ENCODE measurements around the gene KRTAP1-4.
"Not testable (repeated sequence)": the region's sequence is repeated elsewhere in the genome, so short reads cannot be mapped to it uniquely, and the experiment has no call there.

Gene KRTAP1-4

GRCh38 chr17:41029633-41030245 is at the start of gene KRTAP1-4:
KRTAP1-4 (minus strand) TSS chr17:41030195; CDS start chr17:41030078, 117 bp downstream.
- no peak for DNase-seq (ENCODE audit: low spot score)

GRCh38 chr17:41076788-41077187 is 46.8 kb upstream of the KRTAP1-4 start:
- no peak for DNase-seq (ENCODE audit: low spot score)

- no peak for DNase-seq (ENCODE audit: low spot score)
Measured at GRCh38 chr17:41073676-41074075, 43.7 kb upstream of the KRTAP1-4 start.

- no peak for DNase-seq (ENCODE audit: low spot score)
Measured at GRCh38 chr17:41071606-41072360, 41.8 kb upstream of the KRTAP1-4 start.

- DNase-seq (ENCODE audit: low spot score), result no peak
Measured at GRCh38 chr17:41069031-41069430, 39.0 kb upstream of the KRTAP1-4 start.

GRCh38 chr17:41067281-41067680 is 37.3 kb upstream of the KRTAP1-4 start:
- no peak for DNase-seq (ENCODE audit: low spot score)

- no peak for DNase-seq (ENCODE audit: low spot score)
Measured at GRCh38 chr17:41065829-41066624, 36.0 kb upstream of the KRTAP1-4 start, which contains the start of gene KRTAP2-4. KRTAP2-4 (minus strand) TSS chr17:41065879; CDS start chr17:41065845, 34 bp downstream.

- DNase-seq (ENCODE audit: low spot score), result not testable (repeated sequence)
Measured at GRCh38 chr17:41065016-41065689, 35.2 kb upstream of the KRTAP1-4 start.

- no peak for DNase-seq (ENCODE audit: low spot score)
Measured at GRCh38 chr17:41064301-41064700, 34.3 kb upstream of the KRTAP1-4 start.

GRCh38 chr17:41063449-41063848 is 33.5 kb upstream of the KRTAP1-4 start:
- DNase-seq (ENCODE audit: low spot score), result no peak

- no peak for DNase-seq (ENCODE audit: low spot score)
Measured at GRCh38 chr17:41061964-41062363, 32.0 kb upstream of the KRTAP1-4 start.

GRCh38 chr17:41060052-41060604 is 30.1 kb upstream of the KRTAP1-4 start, which contains the start of gene KRTAP2-3:
KRTAP2-3 (minus strand) TSS chr17:41060114; CDS start chr17:41060050, 64 bp downstream.
- no peak for DNase-seq (ENCODE audit: low spot score)

- not testable (repeated sequence) for DNase-seq (ENCODE audit: low spot score)
Measured at GRCh38 chr17:41059276-41060051, 29.5 kb upstream of the KRTAP1-4 start.

- DNase-seq (ENCODE audit: low spot score), result no peak
Measured at GRCh38 chr17:41058741-41059140, 28.7 kb upstream of the KRTAP1-4 start.

- DNase-seq (ENCODE audit: low spot score), result no peak
Measured at GRCh38 chr17:41057547-41057946, 27.6 kb upstream of the KRTAP1-4 start.

- not testable (repeated sequence) for DNase-seq (ENCODE audit: low spot score)
Measured at GRCh38 chr17:41055130-41055529, 25.1 kb upstream of the KRTAP1-4 start, which contains the start of gene KRTAP2-2. KRTAP2-2 (minus strand) TSS chr17:41055230; CDS start chr17:41055211, 19 bp downstream.

- DNase-seq (ENCODE audit: low spot score), result not testable (repeated sequence)
Measured at GRCh38 chr17:41054556-41054955, 24.6 kb upstream of the KRTAP1-4 start.

- DNase-seq (ENCODE audit: low spot score), result no peak
Measured at GRCh38 chr17:41054025-41054424, 24.0 kb upstream of the KRTAP1-4 start.

- no peak for DNase-seq (ENCODE audit: low spot score)
Measured at GRCh38 chr17:41052566-41052965, 22.6 kb upstream of the KRTAP1-4 start.

- DNase-seq (ENCODE audit: low spot score), result no peak
Measured at GRCh38 chr17:41049110-41049509, 19.1 kb upstream of the KRTAP1-4 start.

GRCh38 chr17:41048441-41048840 is 18.4 kb upstream of the KRTAP1-4 start:
- DNase-seq (ENCODE audit: low spot score), result no peak
